ENCODE measurements around the gene ALDH16A1. TPM values are rescaled to one million over a fixed set of nuclear protein-coding genes. Genes with fewer than 3 reads are reported as not detected.

ALDH16A1 gene
- total RNA-seq, 2 donors from 2014 or later, result 52.8 to 57.1 TPM

GRCh38 chr19:49455773-49456172 lies 2.7 kb downstream of the ALDH16A1 start:
- Mint-ChIP-seq H3K36me3 (ENCODE audit: low read depth) (peaks cover 33% of the 10 kb centered on the region), H3K27me3 (ENCODE audit: insufficient read depth) (no peaks in the 10 kb centered on the region), H3K27ac (no peak overlapping the region), H3K4me3 (no peak overlapping the region), H3K4me1 (peaks cover 3% of the 10 kb centered on the region), H3K9me3 (peaks cover 1% of the 10 kb centered on the region)
- H3K9me3 ChIP-seq (ENCODE audit: control insufficient read depth, low read length), result no peaks in the 10 kb centered on the region
- no peak overlapping the region for H3K27ac ChIP-seq (ENCODE audit: low read depth, low read length)
- H3K4me3 ChIP-seq (ENCODE audit: low read length), result no peak overlapping the region
- H3K4me1 ChIP-seq (ENCODE audit: control insufficient read depth, insufficient read depth, low read length), result no peaks in the 10 kb centered on the region
- no peaks in the 10 kb centered on the region for H3K27me3 ChIP-seq (ENCODE audit: control insufficient read depth, insufficient read depth, low read length, poor library complexity, severe bottlenecking)
- H3K36me3 ChIP-seq (ENCODE audit: control insufficient read depth, insufficient read depth, low read length), result peaks cover 26% of the 10 kb centered on the region
- no peak for DNase-seq
- no peak for TF ChIP-seq CTCF (conservative IDR thresholded peaks at IDR 0.05)
- no peak overlapping the region for H3K9ac ChIP-seq (ENCODE audit: extremely low read depth, low read length, poor library complexity, severe bottlenecking)
- 95 to 100% methylated on average over 5 of the region's 5 CpGs for WGBS, 2 experiments (ENCODE audit: insufficient coverage in 1 of 2, insufficient read length in 1 of 2)

GRCh38 chr19:49456326-49456725 lies 3.3 kb downstream of the ALDH16A1 start:
- H3K4me1 Mint-ChIP-seq, result peaks cover 3% of the 10 kb centered on the region
- Histone ChIP-seq H3K4me3 (ENCODE audit: low read length) (no peak overlapping the region), H3K27me3 (ENCODE audit: control insufficient read depth, insufficient read depth, low read length, poor library complexity, severe bottlenecking) (no peaks in the 10 kb centered on the region), H3K9me3 (ENCODE audit: control insufficient read depth, low read length) (no peaks in the 10 kb centered on the region), H3K27ac (ENCODE audit: low read depth, low read length) (no peak overlapping the region), H3K4me1 (ENCODE audit: control insufficient read depth, insufficient read depth, low read length) (no peaks in the 10 kb centered on the region), H3K36me3 (ENCODE audit: control insufficient read depth, insufficient read depth, low read length) (peaks cover 27% of the 10 kb centered on the region), H3K9ac (ENCODE audit: extremely low read depth, low read length, poor library complexity, severe bottlenecking) (no peak overlapping the region)
- peaks cover 1% of the 10 kb centered on the region for H3K9me3 Mint-ChIP-seq
- H3K4me3 Mint-ChIP-seq, result no peak overlapping the region
- H3K27me3 Mint-ChIP-seq (ENCODE audit: insufficient read depth), result no peaks in the 10 kb centered on the region
- H3K27ac Mint-ChIP-seq, result no peak overlapping the region
- DNase-seq, result no peak
- H3K36me3 Mint-ChIP-seq (ENCODE audit: low read depth), result peaks cover 33% of the 10 kb centered on the region
- no peak for TF ChIP-seq CTCF (conservative IDR thresholded peaks at IDR 0.05)
- WGBS, 2 experiments (ENCODE audit: insufficient coverage in 1 of 2, insufficient read length in 1 of 2), result 97 to 100% methylated on average over 3 to 5 of the region's 5 CpGs

- no peak overlapping the region for H3K27ac ChIP-seq (ENCODE audit: low read depth, low read length)
- WGBS, 2 experiments (ENCODE audit: insufficient coverage in 1 of 2, insufficient read length in 1 of 2), result 92 to 98% methylated on average over 2 to 5 of the region's 5 CpGs
- no peak overlapping the region for H3K9ac ChIP-seq (ENCODE audit: extremely low read depth, low read length, poor library complexity, severe bottlenecking)
- TF ChIP-seq CTCF (conservative IDR thresholded peaks at IDR 0.05), result no peak
- Mint-ChIP-seq H3K27me3 (ENCODE audit: insufficient read depth) (no peaks in the 10 kb centered on the region), H3K27ac (no peak overlapping the region), H3K9me3 (no peaks in the 10 kb centered on the region), H3K4me3 (no peak overlapping the region), H3K4me1 (peaks cover 3% of the 10 kb centered on the region), H3K36me3 (ENCODE audit: low read depth) (peaks cover 35% of the 10 kb centered on the region)
- H3K4me3 ChIP-seq (ENCODE audit: low read length), result no peak overlapping the region
- no peaks in the 10 kb centered on the region for H3K4me1 ChIP-seq (ENCODE audit: control insufficient read depth, insufficient read depth, low read length)
- H3K9me3 ChIP-seq (ENCODE audit: control insufficient read depth, low read length), result no peaks in the 10 kb centered on the region
- DNase-seq, result no peak
- H3K36me3 ChIP-seq (ENCODE audit: control insufficient read depth, insufficient read depth, low read length), result peaks cover 27% of the 10 kb centered on the region
- H3K27me3 ChIP-seq (ENCODE audit: control insufficient read depth, insufficient read depth, low read length, poor library complexity, severe bottlenecking), result no peaks in the 10 kb centered on the region
Observed at GRCh38 chr19:49458567-49458903, 5.5 kb downstream of the ALDH16A1 start.

Data from endodermal cell (in vitro differentiated cells).